ENCODE data around the gene USP48.

DNA sequence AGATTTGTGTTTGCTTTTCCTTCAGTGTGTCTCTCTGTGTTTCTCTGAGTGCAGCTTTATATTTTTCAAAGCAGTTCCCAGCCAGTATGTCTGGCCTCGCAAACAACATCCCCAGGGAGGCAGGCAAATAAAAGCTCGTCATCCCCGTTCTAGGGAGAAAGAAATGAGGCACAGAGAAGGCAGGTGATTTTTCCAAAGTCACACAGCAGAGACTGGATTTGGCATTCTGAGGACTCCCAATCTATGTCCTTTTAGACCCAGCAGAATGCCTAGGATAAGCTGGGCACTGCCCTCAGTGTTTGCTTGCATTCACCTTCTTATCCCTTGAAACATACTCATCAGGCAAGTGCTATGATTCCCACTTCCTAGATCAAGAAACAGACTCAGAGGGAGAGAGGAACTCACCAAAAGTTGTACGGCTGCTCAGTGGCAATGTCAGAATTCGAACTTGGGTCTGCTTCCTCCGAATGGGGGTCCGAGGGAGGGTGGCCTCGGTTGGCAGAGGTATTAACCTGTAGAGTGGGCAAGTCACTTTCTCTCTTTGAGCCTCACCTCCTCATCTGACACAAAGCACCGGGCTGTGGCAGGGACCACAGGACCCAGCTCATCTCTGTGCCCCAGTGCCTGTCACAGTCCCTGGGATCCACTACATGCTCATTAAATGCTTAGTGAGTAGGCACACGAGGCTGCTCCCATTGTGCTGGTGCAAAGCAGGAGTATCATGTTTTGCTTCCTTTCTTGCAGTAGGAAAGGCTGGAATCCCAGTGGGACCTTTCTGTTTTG, 118.0 kb downstream of the USP48 start:
- TF ChIP-seq, protein P1, sequence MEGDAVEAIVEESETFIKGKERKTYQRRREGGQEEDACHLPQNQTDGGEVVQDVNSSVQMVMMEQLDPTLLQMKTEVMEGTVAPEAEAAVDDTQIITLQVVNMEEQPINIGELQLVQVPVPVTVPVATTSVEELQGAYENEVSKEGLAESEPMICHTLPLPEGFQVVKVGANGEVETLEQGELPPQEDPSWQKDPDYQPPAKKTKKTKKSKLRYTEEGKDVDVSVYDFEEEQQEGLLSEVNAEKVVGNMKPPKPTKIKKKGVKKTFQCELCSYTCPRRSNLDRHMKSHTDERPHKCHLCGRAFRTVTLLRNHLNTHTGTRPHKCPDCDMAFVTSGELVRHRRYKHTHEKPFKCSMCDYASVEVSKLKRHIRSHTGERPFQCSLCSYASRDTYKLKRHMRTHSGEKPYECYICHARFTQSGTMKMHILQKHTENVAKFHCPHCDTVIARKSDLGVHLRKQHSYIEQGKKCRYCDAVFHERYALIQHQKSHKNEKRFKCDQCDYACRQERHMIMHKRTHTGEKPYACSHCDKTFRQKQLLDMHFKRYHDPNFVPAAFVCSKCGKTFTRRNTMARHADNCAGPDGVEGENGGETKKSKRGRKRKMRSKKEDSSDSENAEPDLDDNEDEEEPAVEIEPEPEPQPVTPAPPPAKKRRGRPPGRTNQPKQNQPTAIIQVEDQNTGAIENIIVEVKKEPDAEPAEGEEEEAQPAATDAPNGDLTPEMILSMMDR (conservative IDR thresholded peaks at IDR 0.05; ENCODE audit: low read length) = no peak
- TF ChIP-seq EZH2phosphoT487 (IDR thresholded peaks at IDR 0.05; ENCODE audit: borderline replicate concordance) = no peak
